ENCODE measurements around the gene HK1.
A peak's percentile ranks its signal among the peaks of the same experiment; 100 is the strongest.

HK1 gene

GRCh38 chr10:69405221-69405620 lies 126.9 kb downstream of the HK1 start:
- Mint-ChIP-seq H3K27ac (no peak overlapping the region), H3K27me3 (no peaks in the 10 kb centered on the region), H3K9me3 (no peaks in the 10 kb centered on the region), H3K4me3 (no peak overlapping the region), H3K36me3 (ENCODE audit: low read depth) (peaks cover 33% of the 10 kb centered on the region), H3K4me1 (peaks cover 18% of the 10 kb centered on the region)
- ATAC-seq (no peak), DNase-seq (no peak)

GRCh38 chr10:69406302-69406811 lies 128.1 kb downstream of the HK1 start:
- no peak for DNase-seq
- H3K4me3 Mint-ChIP-seq, result no peak overlapping the region
- peak overlapping the region; percentile 59 for H3K27ac Mint-ChIP-seq
- peaks cover 18% of the 10 kb centered on the region for H3K4me1 Mint-ChIP-seq
- ATAC-seq, result no peak
- H3K9me3 Mint-ChIP-seq, result no peaks in the 10 kb centered on the region
- H3K27me3 Mint-ChIP-seq, result no peaks in the 10 kb centered on the region
- H3K36me3 Mint-ChIP-seq (ENCODE audit: low read depth), result peaks cover 22% of the 10 kb centered on the region

- Mint-ChIP-seq H3K27ac (peak overlapping the region; percentile 59), H3K27me3 (no peaks in the 10 kb centered on the region), H3K4me1 (peaks cover 18% of the 10 kb centered on the region), H3K4me3 (no peak overlapping the region), H3K36me3 (ENCODE audit: low read depth) (peaks cover 17% of the 10 kb centered on the region), H3K9me3 (no peaks in the 10 kb centered on the region)
- no peak for DNase-seq
- no peak for ATAC-seq
Measured at GRCh38 chr10:69406816-69407580, 128.7 kb downstream of the HK1 start.

- H3K4me1 Mint-ChIP-seq, result peaks cover 18% of the 10 kb centered on the region
- peaks cover 12% of the 10 kb centered on the region for H3K36me3 Mint-ChIP-seq (ENCODE audit: low read depth)
- no peak overlapping the region for H3K27ac Mint-ChIP-seq
- DNase-seq, result no peak
- no peak overlapping the region for H3K4me3 Mint-ChIP-seq
- H3K27me3 Mint-ChIP-seq, result no peaks in the 10 kb centered on the region
- no peak for ATAC-seq
- no peaks in the 10 kb centered on the region for H3K9me3 Mint-ChIP-seq
Measured at GRCh38 chr10:69407621-69408301, 129.5 kb downstream of the HK1 start.

- DNase-seq (peak; percentile 93), ATAC-seq (peak; percentile 94)
- H3K27ac Mint-ChIP-seq, result peak overlapping the region; percentile 65
- H3K4me1 Mint-ChIP-seq, result peaks cover 16% of the 10 kb centered on the region
- peak overlapping the region; percentile 56 for H3K4me3 Mint-ChIP-seq
- H3K9me3 Mint-ChIP-seq, result no peaks in the 10 kb centered on the region
- peaks cover 6% of the 10 kb centered on the region for H3K36me3 Mint-ChIP-seq (ENCODE audit: low read depth)
- no peaks in the 10 kb centered on the region for H3K27me3 Mint-ChIP-seq
Measured at GRCh38 chr10:69408318-69409175, 130.3 kb downstream of the HK1 start.

GRCh38 chr10:69409176-69409495 lies 130.8 kb downstream of the HK1 start:
- Mint-ChIP-seq H3K27ac (peak overlapping the region; percentile 65), H3K36me3 (ENCODE audit: low read depth) (no peaks in the 10 kb centered on the region), H3K27me3 (no peaks in the 10 kb centered on the region), H3K9me3 (no peaks in the 10 kb centered on the region), H3K4me3 (no peak overlapping the region), H3K4me1 (peaks cover 16% of the 10 kb centered on the region)
- ATAC-seq (no peak), DNase-seq (no peak)

- no peaks in the 10 kb centered on the region for H3K36me3 Mint-ChIP-seq (ENCODE audit: low read depth)
- ATAC-seq (no peak), DNase-seq (no peak)
- no peaks in the 10 kb centered on the region for H3K27me3 Mint-ChIP-seq
- no peaks in the 10 kb centered on the region for H3K9me3 Mint-ChIP-seq
- no peak overlapping the region for H3K4me3 Mint-ChIP-seq
- peaks cover 16% of the 10 kb centered on the region for H3K4me1 Mint-ChIP-seq
- H3K27ac Mint-ChIP-seq, result no peak overlapping the region
Measured at GRCh38 chr10:69409968-69410367, 131.7 kb downstream of the HK1 start.

- Mint-ChIP-seq H3K27me3 (no peaks in the 10 kb centered on the region), H3K9me3 (no peaks in the 10 kb centered on the region), H3K4me3 (no peak overlapping the region), H3K36me3 (ENCODE audit: low read depth) (no peaks in the 10 kb centered on the region), H3K4me1 (peaks cover 16% of the 10 kb centered on the region), H3K27ac (no peak overlapping the region)
- ATAC-seq (no peak), DNase-seq (no peak)
Measured at GRCh38 chr10:69410487-69410886, 132.2 kb downstream of the HK1 start.

- Mint-ChIP-seq H3K27me3 (no peaks in the 10 kb centered on the region), H3K4me1 (peaks cover 16% of the 10 kb centered on the region), H3K36me3 (ENCODE audit: low read depth) (no peaks in the 10 kb centered on the region), H3K4me3 (no peak overlapping the region), H3K9me3 (no peaks in the 10 kb centered on the region), H3K27ac (no peak overlapping the region)
- no peak for DNase-seq
- ATAC-seq, result no peak
Measured at GRCh38 chr10:69411476-69411875, 133.2 kb downstream of the HK1 start.

GRCh38 chr10:69412232-69412790 lies 134.0 kb downstream of the HK1 start:
- no peaks in the 10 kb centered on the region for H3K36me3 Mint-ChIP-seq (ENCODE audit: low read depth)
- H3K4me1 Mint-ChIP-seq, result peaks cover 16% of the 10 kb centered on the region
- DNase-seq (no peak), ATAC-seq (no peak)
- no peaks in the 10 kb centered on the region for H3K27me3 Mint-ChIP-seq
- no peak overlapping the region for H3K4me3 Mint-ChIP-seq
- no peak overlapping the region for H3K27ac Mint-ChIP-seq
- no peaks in the 10 kb centered on the region for H3K9me3 Mint-ChIP-seq

GRCh38 chr10:69413221-69413865 lies 135.0 kb downstream of the HK1 start:
- no peaks in the 10 kb centered on the region for H3K27me3 Mint-ChIP-seq
- no peaks in the 10 kb centered on the region for H3K9me3 Mint-ChIP-seq
- ATAC-seq (peak; percentile 26), DNase-seq (peak; percentile 50)
- H3K27ac Mint-ChIP-seq, result no peak overlapping the region
- no peaks in the 10 kb centered on the region for H3K36me3 Mint-ChIP-seq (ENCODE audit: low read depth)
- peaks cover 10% of the 10 kb centered on the region for H3K4me1 Mint-ChIP-seq
- no peak overlapping the region for H3K4me3 Mint-ChIP-seq

GRCh38 chr10:69414036-69415018 lies 136.0 kb downstream of the HK1 start:
- ATAC-seq (no peak), DNase-seq (no peak)
- Mint-ChIP-seq H3K27ac (no peak overlapping the region), H3K4me1 (peaks cover 2% of the 10 kb centered on the region), H3K27me3 (no peaks in the 10 kb centered on the region), H3K36me3 (ENCODE audit: low read depth) (no peaks in the 10 kb centered on the region), H3K9me3 (no peaks in the 10 kb centered on the region), H3K4me3 (no peak overlapping the region)

- ATAC-seq, result no peak
- no peak for DNase-seq
- no peak overlapping the region for H3K27ac Mint-ChIP-seq
- no peaks in the 10 kb centered on the region for H3K36me3 Mint-ChIP-seq (ENCODE audit: low read depth)
- H3K4me3 Mint-ChIP-seq, result no peak overlapping the region
- no peaks in the 10 kb centered on the region for H3K9me3 Mint-ChIP-seq
- no peaks in the 10 kb centered on the region for H3K4me1 Mint-ChIP-seq
- H3K27me3 Mint-ChIP-seq, result no peaks in the 10 kb centered on the region
Measured at GRCh38 chr10:69415049-69415448, 136.8 kb downstream of the HK1 start.

Data from activated naive CD8-positive, alpha-beta T cell treated with anti-CD3 and anti-CD28 coated beads, Interleukin-2, amount 50 U/mL, for 24 hours (primary cell).